Panc1 (cell line): ENCODE data around the gene HES6. TPM values are rescaled to one million over a fixed set of nuclear protein-coding genes. Genes with fewer than 3 reads are reported as not detected.

ENCODE experiments used
- ATAC-seq: fragments of 200-7000 bp; cut with Tn5 transposase; 2 replicates; pipeline ENCODE4 v1.9.1; 2020; ENCODE audit warnings: mild to moderate bottlenecking, moderate library complexity
- BruUV-seq: library from RNA; stranded (reverse); fragments of 400-500 nt; replicated peaks from 2 replicates; lab custom pipeline; 2021; lab: Mats Ljungman, UMichigan
- CTCF ChIA-PET: fragments of 300-600 bp; sonication (Branson Sonifier 250); formaldehyde crosslinking; loops from one replicate; lab custom pipeline; 2022; ENCODE audit warnings: antibody characterized with exemption; lab: Charles Lee
- POLR2A ChIA-PET: fragments of 300-600 bp; sonication (Branson Sonifier 250); formaldehyde crosslinking; loops from one replicate; lab custom pipeline; 2022; ENCODE audit warnings: antibody characterized with exemption; lab: Charles Lee
- DNase-seq: peaks from one replicate; pipeline ENCODE4 v3.0.0-alpha.2; 2010; ENCODE audit warnings: low read depth, low spot score
- H3K27ac ChIP-seq: 2 replicates; pipeline ENCODE4 v1.5.1; 2011; ENCODE audit warnings: mild to moderate bottlenecking, low read length, inconsistent platforms
- H3K27me3 ChIP-seq: fragments of 200-500 bp; sonication (Bioruptor generic); 2 replicates; pipeline ENCODE4 v1.6.0; 2014; ENCODE audit warnings: low read length, inconsistent platforms; ENCODE audit not compliant: control insufficient read depth, insufficient read depth
- H3K36me3 ChIP-seq: fragments of 200-500 bp; sonication (Bioruptor generic); 2 replicates; pipeline ENCODE4 v1.5.1; 2014; ENCODE audit warnings: inconsistent platforms, mild to moderate bottlenecking, low read length, moderate library complexity; ENCODE audit not compliant: control insufficient read depth, insufficient read depth
- H3K4me1 ChIP-seq: 2 replicates; pipeline ENCODE4 v1.5.1; 2011; ENCODE audit warnings: inconsistent platforms, mild to moderate bottlenecking, low read length, moderate library complexity; ENCODE audit not compliant: control insufficient read depth, insufficient read depth
- H3K4me3 ChIP-seq, 2 experiments: 2 replicates each; pipeline ENCODE4 v1.5.1; 2011 to 2012; ENCODE audit warnings: low read depth in 2 of 2, low read length in 2 of 2, mild to moderate bottlenecking in 2 of 2, inconsistent platforms in 1 of 2, moderate library complexity in 1 of 2
- H3K9me3 ChIP-seq: fragments of 200-500 bp; sonication (Bioruptor generic); 2 replicates; pipeline ENCODE4 v1.5.1; 2014; ENCODE audit warnings: low read depth, mild to moderate bottlenecking, inconsistent platforms, low read length, moderate library complexity; ENCODE audit not compliant: control insufficient read depth, insufficient read depth
- CTCF ChIP-seq: fragments of 450-650 bp; IDR thresholded peaks from 2 replicates; pipeline ENCODE4 v1.5.1; 2017; ENCODE audit warnings: mild to moderate bottlenecking
- POLR2AphosphoS5 ChIP-seq: IDR thresholded peaks from 2 replicates; pipeline ENCODE4 v1.6.1; 2012; ENCODE audit warnings: mild to moderate bottlenecking, low read depth, low read length, moderate library complexity
- SIN3A ChIP-seq: IDR thresholded peaks from 2 replicates; pipeline ENCODE4 v1.6.1; 2012; ENCODE audit warnings: low read depth, mild to moderate bottlenecking, low read length, moderate library complexity, borderline replicate concordance; ENCODE audit not compliant: insufficient read depth
- TCF7L2 ChIP-seq: IDR thresholded peaks from 2 replicates; pipeline ENCODE4 v1.6.1; 2011; ENCODE audit warnings: mild to moderate bottlenecking, low read depth, low read length, inconsistent platforms
- in situ Hi-C: cut with HindIII; loops from 2 replicates; pipeline ENCODE4 v1.10.0; 2016; ENCODE audit warnings: low sequenced_read_pairs, low pct_unique_long_range_greater_than_20kb
- intact Hi-C: fragments of 100-400 bp; cut with micrococcal nuclease; formaldehyde crosslinking; loops from one replicate; pipeline ENCODE4 v1.10.0; 2022; ENCODE audit not compliant: unreplicated experiment
- total RNA-seq: library from RNA; stranded (reverse); gene quantifications from one replicate; pipeline ENCODE4 v1.2.1, GENCODE V29; 2021; ENCODE audit not compliant: unreplicated experiment
- TF ChIP-seq, protein P1 (sequence below), 2 experiments: IDR thresholded peaks; 2 replicates each; pipeline ENCODE4 v1.6.1; 2011 to 2012; ENCODE audit warnings: low read depth in 2 of 2, control low read depth in 1 of 2, low read length in 1 of 2, mild to moderate bottlenecking in 1 of 2, moderate library complexity in 1 of 2; ENCODE audit not compliant: insufficient read depth in 1 of 2

Gene HES6
- total RNA-seq, 1 experiment from 2014 or later = 42.0 TPM

- no peak for DNase-seq
- ChIA-PET POLR2A (no interaction called here), CTCF (no interaction called here)
- no peaks in the 10 kb centered on the region for H3K27me3 ChIP-seq
- in situ Hi-C loops = no loop called here
- H3K36me3 ChIP-seq = no peaks in the 10 kb centered on the region
- ATAC-seq = no peak
- H3K4me1 ChIP-seq = peaks cover 3% of the 10 kb centered on the region; the same call in 1 of the 2 replicates
- BruUV-seq = no TSS peak
- intact Hi-C loops = no loop called here
- no peak overlapping the region for H3K27ac ChIP-seq
- TF ChIP-seq CTCF (no peak), SIN3A (no peak), POLR2AphosphoS5 (no peak), TCF7L2 (no peak)
- TF ChIP-seq, protein P1, sequence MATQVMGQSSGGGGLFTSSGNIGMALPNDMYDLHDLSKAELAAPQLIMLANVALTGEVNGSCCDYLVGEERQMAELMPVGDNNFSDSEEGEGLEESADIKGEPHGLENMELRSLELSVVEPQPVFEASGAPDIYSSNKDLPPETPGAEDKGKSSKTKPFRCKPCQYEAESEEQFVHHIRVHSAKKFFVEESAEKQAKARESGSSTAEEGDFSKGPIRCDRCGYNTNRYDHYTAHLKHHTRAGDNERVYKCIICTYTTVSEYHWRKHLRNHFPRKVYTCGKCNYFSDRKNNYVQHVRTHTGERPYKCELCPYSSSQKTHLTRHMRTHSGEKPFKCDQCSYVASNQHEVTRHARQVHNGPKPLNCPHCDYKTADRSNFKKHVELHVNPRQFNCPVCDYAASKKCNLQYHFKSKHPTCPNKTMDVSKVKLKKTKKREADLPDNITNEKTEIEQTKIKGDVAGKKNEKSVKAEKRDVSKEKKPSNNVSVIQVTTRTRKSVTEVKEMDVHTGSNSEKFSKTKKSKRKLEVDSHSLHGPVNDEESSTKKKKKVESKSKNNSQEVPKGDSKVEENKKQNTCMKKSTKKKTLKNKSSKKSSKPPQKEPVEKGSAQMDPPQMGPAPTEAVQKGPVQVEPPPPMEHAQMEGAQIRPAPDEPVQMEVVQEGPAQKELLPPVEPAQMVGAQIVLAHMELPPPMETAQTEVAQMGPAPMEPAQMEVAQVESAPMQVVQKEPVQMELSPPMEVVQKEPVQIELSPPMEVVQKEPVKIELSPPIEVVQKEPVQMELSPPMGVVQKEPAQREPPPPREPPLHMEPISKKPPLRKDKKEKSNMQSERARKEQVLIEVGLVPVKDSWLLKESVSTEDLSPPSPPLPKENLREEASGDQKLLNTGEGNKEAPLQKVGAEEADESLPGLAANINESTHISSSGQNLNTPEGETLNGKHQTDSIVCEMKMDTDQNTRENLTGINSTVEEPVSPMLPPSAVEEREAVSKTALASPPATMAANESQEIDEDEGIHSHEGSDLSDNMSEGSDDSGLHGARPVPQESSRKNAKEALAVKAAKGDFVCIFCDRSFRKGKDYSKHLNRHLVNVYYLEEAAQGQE (IDR thresholded peaks at IDR 0.05; ENCODE audit: insufficient read depth in 1 of 2, low read depth in 2 of 2, low read length in 1 of 2) = no peak
- no peak overlapping the region for H3K4me3 ChIP-seq
- H3K9me3 ChIP-seq = no peaks in the 10 kb centered on the region
Measured at GRCh38 chr2:238228700-238229099, 11.1 kb downstream of the HES6 start.

- ATAC-seq = no peak
Measured at GRCh38 chr2:238227587-238228032, 12.2 kb downstream of the HES6 start.

More at GRCh38 chr2:238227587-238228032, 12.2 kb downstream of the HES6 start:
- Histone ChIP-seq H3K27ac (no peak overlapping the region), H3K4me1 (peaks cover 3% of the 10 kb centered on the region; the same call in 1 of the 2 replicates), H3K27me3 (no peaks in the 10 kb centered on the region), H3K9me3 (no peaks in the 10 kb centered on the region), H3K4me3 (no peak overlapping the region), H3K36me3 (no peaks in the 10 kb centered on the region)
- in situ Hi-C loops (no loop called here), intact Hi-C loops (no loop called here)
- DNase-seq = no peak
- BruUV-seq = no TSS peak
- TF ChIP-seq CTCF = no peak
- TF ChIP-seq POLR2AphosphoS5 = no peak
- no peak for TF ChIP-seq SIN3A
- TF ChIP-seq, protein P1 (IDR thresholded peaks at IDR 0.05; ENCODE audit: insufficient read depth in 1 of 2, low read depth in 2 of 2, low read length in 1 of 2) = no peak
- TF ChIP-seq TCF7L2 = no peak
- POLR2A ChIA-PET = no interaction called here
- CTCF ChIA-PET = no interaction called here
